ENCODE data around the gene LYL1.

LYL1 gene

DNA sequence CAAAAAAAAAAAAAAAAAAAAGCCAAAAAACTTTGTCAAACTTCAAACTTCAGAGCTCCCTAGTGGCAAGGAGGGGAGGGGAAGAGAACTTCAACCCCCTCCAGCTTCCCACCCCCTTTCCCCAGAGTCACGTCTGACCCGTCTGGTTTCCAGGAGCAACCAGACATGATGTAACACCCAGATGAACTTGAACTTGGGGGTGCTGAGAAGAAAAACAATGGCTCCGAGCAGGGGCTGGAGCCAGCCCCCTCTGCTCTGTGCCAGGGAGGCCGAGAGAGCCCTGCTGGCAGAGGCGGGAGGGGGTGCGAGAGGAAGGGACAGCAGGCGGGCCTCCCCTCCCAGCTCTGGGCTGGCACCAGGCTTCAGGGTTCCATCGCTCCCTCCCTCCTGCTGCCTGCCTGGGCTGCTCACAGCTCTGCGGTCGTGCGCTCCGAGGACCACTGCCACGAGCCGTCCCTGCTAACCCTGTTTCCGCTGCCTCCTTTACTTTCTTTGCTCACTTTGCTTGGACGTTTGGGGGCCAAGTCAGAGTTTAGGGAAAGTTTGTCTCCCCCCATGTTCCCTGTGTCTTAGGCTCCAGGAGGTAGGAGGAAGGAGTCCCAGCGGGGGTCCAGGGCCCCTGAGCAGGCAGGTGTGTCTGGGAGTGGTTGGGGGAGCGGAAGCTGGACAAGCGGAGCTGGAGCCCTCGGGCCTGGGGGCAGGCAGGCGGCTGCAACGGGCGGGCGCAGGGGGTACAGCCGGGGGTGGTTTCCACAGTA, 11.1 kb downstream of the LYL1 start:
- DNase-seq, result no peak

DNA sequence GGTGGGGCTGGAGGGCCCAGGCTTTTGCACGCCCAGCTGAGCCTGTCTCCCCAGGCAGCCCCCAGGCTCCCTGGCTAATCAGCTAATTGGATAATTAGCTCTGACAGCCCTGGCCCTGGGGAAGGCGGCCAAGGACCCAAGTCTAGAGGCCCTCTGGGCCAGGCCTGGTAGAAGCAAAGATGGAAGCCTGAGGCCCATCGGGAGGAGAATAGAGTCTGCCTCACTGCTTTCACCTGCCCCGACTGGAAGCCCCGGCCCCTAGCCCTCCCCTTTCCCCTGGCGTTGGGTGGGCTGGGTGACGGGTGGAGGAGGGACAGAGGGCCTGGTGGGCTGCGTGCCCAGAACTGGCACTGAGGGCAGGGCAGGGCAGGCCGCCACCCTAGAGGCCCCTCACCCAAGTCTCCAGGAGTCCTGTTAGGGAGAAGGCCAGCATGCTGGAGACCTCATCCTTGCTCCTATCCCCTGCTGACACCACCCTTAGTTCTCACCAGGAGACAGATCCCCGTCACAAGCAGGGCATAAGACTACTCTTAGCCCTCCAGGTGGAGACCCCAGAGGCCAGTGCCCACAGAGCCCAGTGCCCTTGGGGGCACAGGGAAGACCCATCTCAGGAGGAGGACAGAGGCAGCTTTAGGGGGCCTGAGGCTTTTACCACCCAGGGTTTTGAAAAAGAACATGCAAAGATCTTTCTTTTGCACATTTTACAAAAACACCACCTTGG, 12.0 kb downstream of the LYL1 start:
- DNase-seq, result no peak

DNA sequence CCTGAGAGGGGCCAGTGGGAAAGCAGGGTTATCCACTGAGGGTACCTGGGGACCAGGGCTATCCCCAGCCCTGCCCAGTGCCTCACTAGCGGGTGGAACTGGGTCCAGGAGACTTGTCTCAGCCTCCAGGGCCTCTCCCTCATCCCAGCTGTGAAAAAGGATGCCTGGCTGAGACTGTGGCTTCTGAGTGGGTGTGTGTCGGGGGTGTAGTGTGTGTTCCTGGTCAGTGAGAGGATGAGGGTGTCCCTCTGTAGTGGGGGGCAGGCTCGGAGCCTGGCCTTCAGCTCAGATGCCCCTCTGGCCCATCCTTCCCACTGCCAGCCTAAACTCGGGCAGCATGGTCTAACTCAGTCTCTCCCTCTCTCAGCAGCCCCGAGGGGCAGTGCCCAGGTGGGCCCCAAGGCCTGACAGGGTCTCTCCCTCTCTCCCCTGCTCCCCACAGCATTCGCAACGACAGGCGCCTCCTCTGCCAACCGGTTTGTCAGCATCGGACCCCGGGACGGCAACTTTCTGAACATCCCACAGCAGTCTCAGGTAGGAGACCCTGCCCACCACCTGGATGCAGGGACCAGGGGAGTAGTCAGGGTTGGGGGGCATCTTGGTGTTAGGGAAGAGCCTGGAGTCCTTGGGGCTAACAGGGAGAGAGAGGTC, 12.7 kb downstream of the LYL1 start:
- no peak for DNase-seq

DNA sequence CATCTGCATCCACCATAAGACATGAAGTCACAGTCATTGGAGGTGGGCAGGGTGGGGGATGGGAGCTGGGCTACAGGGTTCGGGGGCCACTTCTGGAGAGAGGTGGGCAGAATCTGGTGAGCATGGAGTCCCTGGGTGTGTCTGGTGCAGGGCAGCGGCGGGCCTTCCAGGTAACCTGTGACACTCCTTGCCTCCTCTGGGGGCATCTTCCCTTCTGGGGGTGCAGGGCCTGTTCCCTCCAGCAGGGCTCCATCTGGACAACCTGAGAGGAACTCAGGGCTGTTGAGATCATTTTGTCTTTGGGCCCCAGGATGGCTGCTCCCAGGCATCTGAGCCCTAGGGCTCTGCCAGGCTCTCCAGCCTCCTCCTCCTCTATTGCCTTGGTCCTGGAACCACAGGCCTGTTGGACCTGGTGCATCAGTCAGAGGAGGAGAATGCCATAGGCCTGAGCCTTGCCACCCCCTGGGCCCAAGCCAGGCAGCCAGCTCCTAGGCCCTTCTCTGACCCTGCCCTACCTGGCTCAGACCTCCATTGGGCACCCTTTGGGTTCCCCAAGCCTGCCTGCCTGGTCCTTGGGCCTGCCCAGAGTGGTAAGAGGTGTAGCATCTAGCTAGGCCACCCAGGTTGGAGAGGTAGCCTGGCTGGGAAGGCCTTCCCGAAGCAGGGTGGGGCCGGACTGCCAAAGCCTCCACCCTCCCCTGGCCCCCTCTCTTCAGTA, 13.4 kb downstream of the LYL1 start:
- DNase-seq, result no peak

DNA sequence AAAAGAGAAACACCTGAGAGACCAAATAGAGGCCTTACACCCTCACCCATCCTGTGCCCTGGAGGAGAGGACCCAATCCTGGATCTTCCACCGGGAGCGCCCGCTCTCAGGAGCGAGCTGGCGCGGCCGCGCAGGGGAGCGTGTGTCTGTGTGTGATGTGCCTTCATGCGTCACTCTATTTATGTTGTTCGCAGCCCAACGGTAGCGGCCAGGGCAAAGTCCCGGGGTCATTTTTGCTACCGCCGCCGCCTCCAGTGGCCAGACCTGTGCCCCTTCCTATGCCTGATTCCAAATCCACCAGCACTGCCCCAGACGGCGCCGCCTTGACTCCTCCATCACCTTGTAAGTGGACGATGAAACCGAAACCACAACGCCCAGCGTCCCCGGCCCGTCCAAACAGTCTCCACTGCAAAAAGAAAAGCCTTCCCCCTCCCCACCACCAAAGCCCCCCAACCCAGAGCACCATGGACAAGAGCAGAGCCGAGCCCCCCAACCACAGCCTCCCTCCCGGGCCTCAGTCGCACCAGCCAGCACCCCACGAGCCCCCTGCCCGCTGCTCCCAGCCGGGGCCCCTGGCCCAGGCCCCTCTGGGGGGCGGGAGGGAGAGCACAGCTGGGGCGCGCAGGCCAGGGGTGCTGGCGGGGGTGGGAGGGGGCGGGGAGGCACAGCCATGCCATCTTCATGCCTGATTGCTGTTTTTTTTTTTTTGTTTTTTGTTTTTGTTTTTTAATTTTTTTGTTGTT, 14.7 kb downstream of the LYL1 start:
- no peak for DNase-seq

DNA sequence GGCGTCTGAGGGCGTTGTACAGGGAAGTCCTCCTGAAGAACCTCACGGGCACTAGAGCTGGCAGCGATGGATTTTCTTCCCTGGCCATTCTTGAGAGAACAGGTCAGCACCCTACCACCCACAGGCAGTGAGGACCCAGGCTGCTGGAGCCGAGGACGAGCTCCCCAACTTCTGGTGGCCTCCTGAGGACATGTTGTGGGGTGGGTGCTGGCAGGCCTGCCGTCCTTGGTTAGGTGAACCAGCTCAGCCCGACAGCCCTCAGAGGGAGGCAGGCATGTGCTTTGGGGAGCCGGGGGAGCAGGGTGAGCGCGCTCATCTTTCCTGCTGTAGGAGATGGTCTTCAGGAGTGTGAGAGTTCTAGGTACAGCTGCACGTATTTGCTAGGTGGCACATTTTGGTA, 15.4 kb downstream of the LYL1 start:
- no peak for DNase-seq

DNA sequence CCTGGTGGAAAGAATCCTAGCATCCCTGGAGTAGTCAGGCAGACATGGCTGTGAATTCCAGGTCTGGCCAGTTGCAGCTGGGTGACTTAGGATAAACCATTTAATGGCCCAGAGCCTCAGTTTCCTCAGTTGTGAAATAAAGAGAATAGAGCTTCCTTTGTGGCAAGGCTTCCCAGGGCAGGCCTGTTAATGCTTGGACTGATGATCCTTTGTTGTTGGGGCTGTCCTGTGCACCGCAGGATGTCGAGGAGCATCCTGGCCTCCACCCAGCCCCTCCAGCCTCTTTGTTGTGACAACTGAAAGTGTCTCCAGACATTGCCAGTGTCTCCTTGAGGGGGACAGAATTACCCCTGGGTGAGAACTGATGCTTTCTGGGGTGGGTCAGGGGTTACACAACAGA, 16.3 kb downstream of the LYL1 start:
- no peak for DNase-seq

DNA sequence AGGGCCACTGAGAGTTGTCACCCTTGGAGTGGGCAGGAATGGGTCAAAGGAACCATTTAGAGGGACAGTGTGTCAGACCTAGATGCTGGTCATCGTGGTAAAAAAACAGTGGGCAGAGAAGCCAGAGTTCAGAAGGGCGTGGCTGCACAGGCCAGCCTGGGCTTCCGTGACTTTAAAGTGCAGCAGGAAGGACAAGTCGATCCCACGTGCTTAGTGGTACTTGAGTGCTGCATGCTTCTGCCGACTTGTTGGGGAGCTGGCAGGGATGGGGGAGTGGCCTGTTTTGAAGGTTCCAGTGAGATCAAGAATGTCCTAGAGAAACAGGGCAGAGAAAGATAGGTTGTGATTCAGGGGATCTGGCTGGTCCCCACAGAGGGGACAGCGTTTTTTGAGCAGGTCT, 17.0 kb downstream of the LYL1 start:
- DNase-seq, result no peak

DNA sequence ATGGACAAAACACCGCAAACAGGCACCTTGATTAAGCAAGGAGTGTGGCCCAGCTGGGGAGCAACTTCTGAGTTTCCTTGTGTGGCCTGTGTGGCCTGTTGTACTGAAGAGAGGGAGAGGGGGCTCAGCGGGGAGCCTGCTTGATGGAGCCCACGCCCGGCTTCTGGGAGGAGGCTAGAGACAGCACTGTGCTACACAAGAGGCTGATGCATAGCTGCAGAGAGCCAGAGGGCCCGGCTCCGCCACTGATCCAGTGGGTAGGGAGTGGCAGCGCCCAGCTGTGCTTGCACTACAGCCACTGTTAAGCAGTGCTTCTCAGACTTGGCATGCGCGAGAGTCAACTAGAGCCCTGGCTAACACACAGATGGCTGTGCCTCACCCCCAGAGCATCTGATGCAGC, 19.0 kb downstream of the LYL1 start:
- no peak for DNase-seq

DNA sequence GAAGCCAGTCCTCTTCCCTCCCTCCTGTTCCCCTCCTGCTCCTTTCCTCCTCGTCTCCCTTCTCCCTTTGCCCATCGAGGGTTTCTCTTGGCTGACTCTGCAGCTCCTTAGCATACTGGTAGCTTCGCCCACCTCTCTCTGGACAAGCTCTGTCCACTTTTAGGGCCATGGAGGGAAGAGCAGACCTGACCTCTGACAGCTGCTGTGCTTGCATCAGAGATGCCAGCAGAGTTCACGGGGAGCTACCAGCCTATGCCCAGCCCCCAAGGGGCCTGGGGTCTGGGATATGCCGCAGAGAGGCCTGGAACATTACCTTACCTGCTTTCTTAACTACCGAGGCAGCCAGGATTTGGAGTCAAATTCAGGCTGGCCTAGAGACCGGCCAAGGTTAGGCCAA, 19.7 kb downstream of the LYL1 start:
- DNase-seq, result no peak

DNA sequence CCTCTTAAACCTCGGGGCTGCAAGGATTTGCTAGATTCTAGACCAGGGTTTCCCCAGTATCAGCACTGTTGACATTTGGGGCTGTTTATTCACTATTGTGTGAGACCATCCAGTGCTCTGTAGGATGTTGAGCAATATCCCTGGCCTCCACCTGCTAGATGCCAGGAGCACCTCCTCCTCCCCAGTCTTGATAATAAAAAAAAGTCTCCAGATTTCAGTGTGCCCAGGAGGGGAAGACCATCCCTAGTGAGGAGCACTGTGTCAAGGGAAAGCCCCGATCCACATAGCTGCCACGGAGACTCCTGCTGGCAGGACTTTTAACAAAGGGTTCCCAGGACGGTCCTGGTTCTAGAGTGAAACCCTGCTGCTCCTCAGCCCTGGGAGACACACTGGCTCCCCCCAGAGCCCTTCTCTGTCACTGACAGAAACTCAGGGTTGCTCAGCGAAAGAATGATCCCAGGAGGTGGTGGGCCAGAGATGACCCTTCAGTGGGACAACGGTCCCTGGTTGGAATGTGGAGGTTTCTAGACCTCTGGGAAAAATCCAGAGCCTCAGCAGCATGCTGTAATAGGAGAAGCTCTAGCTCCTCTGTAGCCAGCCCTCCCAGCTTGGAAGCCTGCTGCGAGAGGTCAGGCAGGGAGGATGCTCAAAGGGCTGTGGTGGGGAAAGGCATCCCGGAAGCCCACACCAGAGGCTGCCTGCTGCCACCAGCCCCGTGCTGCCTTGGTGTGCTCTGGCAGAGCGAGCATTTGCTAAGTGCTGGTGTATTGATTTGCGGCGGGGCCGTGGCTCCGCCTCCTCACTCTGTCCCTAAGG, 20.3 kb downstream of the LYL1 start:
- no peak for DNase-seq

DNA sequence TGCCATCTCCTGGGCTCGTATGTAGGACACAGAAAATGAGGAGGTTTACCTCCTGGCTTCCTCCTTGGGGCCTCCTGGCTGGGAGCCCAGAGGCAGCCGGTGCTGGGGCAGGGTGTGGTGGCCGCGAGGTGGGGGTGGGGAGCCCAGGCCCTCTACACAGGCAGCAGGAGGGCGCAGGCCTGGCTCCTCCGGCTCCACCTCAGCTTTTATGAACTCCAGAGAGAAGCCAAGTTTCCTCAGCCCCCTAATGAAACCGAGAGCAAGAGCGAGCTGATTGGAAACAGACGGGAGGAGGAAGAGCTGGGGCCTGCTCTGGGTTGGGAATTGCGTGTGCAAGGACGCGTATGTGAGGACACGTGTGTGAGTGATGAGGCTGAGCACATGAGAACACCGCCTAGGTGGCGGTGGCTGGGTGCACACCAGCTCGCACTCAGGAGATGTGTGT, 23.1 kb downstream of the LYL1 start:
- peak; percentile 35 for DNase-seq

DNA sequence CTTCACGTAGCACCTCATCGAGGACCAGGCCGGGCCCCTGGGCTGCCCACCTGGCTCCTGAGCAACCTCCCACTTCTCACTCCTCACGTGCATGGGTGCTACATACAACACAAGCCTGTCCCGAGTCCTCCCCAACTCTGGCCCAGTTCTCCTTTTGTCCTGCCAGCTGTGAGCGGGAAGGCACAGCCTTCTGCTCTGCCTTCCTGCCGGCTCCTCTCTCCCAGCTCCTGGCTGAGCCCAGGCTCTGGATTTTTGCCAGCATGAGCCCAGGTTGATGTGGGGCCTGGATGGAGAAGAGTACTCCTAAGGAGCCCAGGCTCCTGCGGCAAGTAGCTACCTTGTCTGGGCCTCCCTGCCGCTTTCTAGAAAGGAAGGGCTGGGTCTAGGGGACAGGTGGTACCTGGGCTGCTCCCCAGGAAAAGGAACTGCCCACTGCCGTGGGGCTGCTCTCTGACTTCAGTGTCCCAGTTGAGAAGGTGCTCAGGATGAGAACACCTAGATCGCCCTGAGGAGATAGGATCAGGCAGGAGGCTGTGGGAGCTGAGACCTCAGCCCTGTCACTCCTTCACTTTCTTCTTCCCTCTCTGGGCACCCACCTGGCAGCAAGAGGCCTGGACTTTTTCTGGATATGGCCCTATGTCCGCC, 23.6 kb downstream of the LYL1 start:
- DNase-seq, result no peak

DNA sequence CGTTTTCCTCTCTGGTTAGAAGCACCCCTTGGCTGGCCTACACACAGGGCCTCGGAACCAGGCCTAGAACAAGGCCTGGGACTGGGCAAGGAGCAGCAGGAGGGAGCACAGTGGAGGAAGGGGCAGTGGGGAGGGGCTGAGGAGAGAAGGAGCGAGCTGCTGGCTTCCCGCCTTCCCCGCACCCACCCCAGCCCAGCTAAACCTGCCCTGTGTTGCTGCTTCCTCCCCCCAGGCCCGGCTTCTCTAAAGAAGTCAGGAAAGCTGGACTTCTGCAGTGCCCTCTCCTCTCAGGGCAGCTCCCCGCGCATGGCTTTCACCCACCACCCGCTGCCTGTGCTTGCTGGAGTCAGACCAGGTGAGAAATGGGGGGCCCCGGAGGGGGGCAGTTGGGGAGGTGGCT, 24.3 kb downstream of the LYL1 start:
- DNase-seq, result no peak

DNA sequence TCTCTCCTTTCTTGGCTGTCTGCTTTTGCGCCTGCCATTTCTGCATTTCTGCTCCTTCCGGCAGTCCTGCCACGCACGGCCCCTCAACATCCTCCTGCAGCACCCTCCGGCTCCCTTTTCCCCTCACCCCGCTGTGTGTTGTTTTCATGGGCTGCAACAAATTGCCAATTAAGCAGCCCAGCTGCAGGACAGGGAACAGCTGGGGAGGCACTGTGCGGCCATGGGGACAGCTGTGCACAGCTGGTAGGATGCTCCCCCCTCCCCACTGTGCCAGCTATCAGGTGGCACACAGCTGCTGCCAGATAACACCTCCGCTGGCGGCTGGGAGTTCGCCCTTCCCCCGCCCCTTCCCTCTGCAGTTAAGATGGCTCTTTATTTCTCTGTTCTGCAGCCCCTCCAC, 25.4 kb downstream of the LYL1 start:
- no peak for DNase-seq

DNA sequence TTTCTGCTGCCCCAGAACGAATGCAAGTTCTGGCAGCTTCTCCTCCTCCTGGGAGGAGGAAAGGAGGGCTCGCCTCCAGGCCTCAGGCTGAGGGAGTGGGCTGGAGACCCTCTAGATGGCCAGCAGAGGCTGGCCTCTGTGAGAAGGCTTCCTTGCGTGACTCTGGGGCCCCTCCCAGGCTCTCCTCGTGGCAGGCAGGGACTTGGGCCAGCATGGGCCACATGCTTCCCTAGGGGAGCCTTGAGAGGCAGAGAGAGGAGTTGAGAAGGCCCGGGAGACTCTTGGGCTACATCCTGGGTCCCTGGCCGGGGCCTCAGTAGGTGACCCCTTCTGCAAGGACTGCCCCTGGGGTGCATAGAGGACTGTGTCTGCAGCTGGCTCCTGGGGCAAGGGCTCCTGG, 25.9 kb downstream of the LYL1 start:
- no peak for DNase-seq

DNA sequence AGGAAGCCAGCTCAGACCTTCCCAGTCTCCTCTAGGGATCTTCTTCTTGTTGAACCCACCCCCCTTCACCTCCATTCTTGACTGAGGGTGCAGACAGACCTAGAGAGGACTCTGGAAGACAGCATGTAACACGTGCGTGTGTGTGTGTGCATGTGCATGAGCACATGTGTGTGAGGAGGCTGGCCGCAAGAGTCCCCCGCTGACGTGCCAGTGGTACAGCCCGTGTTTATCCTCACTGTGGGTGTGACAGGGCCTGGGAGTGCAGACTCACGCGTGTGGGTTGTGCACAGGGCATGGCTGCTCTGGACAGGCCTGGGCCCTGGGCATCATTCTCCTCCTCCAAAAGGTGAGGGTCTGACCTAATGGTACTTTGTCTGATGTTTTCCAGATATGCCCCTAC, 26.3 kb downstream of the LYL1 start:
- no peak for DNase-seq

DNA sequence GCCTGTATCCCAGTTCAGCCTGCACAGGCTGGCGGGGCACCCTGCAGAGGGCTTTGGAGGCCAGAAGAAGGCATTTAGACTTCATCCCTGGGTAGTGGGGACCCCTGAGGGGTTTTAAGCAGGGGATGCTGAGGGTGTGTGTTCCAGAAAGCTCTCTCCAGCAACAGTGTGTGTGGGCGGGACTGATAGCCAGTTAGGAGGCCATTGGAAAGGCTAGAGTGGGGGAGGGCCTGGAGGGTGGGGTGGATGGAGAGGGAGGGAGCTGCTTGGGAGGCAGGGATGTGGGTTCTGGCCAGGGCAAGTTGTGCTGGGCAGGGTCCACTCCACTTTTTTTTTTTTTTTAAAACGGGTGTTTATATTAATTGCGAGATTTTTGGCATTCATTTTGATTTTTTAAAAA, 28.3 kb downstream of the LYL1 start:
- no peak for DNase-seq

DNA sequence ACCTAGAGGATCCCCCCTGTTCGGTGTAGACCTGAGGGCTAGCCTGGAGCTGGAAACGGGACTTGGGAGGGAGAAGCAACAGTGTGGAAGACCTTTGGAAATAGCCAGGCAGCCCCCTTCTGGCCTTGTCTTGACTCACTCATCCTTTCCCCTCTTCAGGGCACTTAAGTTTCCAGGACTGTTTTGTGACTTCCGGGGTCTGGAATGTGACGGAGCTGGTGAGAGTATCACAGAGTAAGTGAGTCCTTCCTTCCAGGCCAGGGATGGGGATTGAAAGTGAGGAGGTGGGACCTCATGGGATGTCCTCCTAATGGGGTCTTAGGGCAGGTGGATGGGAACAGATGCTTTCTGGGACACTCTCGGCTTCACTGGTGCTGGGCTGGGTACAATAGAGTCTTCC, 29.4 kb downstream of the LYL1 start:
- no peak for DNase-seq

DNA sequence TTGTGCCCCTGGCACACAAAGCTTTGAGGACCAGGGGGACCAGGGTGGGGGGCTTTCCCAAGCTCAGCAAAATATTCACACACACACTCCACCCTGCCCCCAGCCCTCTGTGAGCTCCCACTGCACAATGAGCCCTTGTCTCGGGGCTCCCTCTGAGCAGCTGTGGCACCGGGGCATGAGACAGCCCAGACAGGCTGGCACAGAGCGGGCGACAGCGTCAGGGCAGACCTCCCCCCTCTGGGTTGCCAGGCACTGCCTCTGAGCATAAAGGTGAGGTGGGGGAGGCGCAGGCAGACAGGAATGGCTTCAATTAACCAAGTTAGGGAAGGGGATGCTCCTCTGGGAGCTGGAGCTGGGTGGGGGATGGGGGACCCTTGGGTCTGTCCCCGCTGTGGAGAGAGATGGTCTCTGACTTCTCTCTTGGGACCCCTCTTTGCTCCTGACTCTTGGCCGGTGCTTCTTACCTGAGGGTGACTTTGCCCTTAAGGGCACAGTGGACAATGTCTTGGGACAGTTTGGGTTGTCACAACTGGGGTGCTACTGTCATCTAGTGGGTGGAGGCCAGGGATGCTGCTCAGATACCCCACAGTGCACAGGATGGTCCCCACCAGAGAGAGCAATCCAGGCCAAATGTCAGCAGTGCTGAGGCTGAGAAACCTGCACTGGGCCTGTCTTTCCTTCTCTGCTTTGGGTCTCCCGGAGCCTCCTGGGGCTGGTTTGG, 30.3 kb downstream of the LYL1 start:
- DNase-seq, result no peak

Data from KG1 (cell line).